HG02884 (cell line): ENCODE data around the gene SYNE2.
"Not testable (repeated sequence)": the region's sequence is repeated elsewhere in the genome, so short reads cannot be mapped to it uniquely, and the experiment has no call there.

ENCODE experiments used
- ATAC-seq: cut with Tn5 transposase; IDR thresholded peaks from one replicate; pipeline ENCODE4 v1.9.1; 2021; ENCODE audit warnings: mild to moderate bottlenecking, moderate library complexity; ENCODE audit not compliant: unreplicated experiment

Gene SYNE2

DNA sequence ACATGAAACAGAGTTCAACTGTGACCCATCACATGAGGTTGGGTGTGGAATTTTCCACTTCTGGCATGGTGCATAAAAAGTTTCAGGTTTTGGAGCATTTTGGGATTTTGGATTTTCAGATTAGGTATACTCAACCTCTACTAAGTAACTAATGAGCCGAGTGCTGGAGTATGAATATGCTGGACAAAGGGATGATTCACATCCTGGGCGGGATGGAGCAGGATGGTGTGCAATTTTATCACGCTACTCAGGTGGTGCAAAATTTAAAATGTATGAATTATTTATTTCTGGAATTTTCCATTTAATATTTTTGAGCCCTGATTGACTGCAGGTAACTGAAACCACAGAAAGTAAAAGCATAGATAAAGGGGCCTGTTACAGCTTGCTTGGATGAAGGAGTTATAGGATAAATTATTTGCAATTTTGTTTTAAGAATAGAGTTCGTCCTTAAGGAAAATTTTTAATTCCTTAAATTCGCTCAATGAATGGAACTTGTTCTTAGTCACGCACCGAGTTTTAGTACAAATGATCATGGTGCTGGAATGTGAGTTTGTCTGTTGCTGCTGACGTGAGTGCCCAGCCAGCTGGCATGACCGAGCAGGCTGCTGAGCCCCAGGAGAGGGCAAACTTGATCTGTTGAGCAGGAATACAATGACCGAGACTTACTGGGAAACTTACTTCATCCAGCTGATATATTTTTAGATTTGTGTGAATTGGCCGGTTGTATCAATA lies 265.0 kb downstream of the SYNE2 start:
- no peak for ATAC-seq

DNA sequence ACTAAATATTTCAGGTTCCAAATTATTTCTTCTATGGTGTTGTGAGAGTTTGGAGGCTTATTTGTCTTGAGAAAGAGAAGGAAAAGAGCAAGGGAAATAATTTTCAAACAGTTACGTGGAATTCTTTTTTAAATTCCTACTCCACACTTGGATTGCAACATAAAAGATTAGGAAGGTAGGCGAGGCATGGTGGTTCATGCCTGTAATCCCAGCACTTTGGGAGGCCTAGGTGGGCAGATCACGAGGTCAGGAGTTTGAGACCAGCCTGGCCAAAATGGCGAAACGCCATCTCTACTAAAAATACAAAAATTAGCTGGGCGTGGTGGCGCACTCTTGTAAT lies 265.6 kb downstream of the SYNE2 start:
- ATAC-seq, result not testable (repeated sequence)

DNA sequence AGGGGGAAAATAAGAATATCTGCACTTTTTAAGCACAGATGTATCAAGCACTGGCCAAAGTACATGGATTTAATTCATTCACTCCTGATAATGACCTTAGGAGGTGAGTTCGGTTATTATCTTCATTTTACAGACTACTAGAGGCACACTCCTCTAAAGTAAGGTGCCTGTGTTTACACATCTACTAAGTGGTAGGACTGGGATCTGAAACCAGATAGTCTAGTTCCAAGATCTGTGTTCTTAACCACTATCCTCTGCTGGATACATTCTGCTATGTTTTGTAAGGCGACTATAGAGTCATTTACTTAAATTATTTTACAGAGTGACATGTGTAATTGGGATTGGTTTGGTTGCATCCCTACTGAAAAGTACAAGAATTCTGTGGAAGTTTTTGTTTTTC lies 266.1 kb downstream of the SYNE2 start:
- no peak for ATAC-seq

- no peak for ATAC-seq
Observed at GRCh38 chr14:64119500-64119899, 266.7 kb downstream of the SYNE2 start.

- no peak for ATAC-seq
Observed at GRCh38 chr14:64119980-64120379, 267.2 kb downstream of the SYNE2 start.

GRCh38 chr14:64123241-64123822 lies 270.5 kb downstream of the SYNE2 start:
- no peak for ATAC-seq

GRCh38 chr14:64125270-64125669 lies 272.5 kb downstream of the SYNE2 start:
- no peak for ATAC-seq

GRCh38 chr14:64126548-64126947 lies 273.7 kb downstream of the SYNE2 start:
- ATAC-seq, result no peak

DNA sequence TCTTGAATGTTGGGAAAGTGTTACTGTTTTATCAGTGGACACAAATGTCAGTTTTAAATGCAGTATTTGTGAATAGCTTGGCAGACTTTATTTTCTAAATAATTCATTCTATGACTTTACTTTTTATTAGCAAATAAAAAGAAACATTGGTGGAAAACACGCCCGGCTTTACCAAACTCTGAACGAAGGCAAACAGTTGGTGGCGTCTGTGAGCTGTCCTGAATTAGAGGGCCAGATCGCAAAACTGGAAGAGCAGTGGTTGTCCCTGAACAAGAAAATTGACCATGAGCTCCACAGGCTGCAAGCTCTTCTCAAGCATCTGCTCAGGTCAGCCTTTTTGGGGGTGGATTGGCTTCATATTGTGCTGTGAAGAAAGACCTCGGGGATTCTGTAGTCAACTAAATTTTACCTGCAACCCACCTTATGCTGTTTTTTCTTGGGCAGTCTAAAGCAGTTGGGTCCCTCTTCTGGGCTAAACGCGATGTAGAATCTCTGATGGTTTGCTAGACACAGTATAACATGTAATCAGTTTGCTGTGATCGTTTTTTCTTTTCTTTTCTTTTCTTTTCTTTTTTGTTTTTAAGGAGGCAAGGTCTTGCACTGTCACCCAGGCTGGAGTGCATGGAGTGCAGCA lies 285.0 kb downstream of the SYNE2 start:
- ATAC-seq, result no peak

GRCh38 chr14:64147126-64147790 lies 294.5 kb downstream of the SYNE2 start:
- no peak for ATAC-seq

DNA sequence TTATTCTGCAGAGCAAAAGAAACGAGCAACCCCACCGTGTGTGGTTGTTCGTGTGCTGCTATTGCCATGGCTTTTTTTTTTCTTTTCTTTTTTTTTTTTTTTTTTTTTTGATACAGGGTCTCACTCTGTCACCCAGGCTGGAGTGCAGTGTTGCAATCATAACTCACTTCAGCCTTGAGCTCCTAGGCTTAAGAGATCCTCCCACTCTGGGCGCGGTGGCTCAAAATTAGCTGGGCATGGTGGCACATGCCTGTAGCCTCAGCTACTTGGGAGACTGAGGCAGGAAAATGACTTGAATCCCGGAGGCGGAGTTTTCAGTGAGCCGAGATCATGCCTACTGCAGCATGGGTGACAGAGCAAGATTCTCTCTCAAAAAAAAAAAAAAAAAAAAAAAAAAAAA lies 297.1 kb downstream of the SYNE2 start:
- no peak for ATAC-seq

DNA sequence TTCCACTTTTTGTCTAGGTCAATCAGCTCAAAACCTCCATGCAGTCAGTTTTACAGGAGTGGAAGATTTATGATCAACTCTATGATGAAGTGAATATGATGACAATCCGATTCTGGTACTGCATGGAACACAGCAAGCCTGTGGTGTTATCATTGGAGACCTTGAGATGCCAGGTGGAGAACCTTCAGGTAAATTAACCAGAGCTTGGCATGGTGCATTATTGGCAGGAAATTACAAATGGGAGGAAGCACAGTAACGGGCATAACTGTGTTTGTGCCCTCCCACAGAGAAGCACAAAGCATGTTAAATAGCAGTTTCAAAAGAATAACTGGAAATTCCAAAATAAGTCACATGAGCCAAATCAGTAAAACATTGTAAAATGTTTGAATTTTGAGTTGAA lies 305.8 kb downstream of the SYNE2 start:
- ATAC-seq, result no peak

- no peak for ATAC-seq
Observed at GRCh38 chr14:64159588-64159987, 306.8 kb downstream of the SYNE2 start.

DNA sequence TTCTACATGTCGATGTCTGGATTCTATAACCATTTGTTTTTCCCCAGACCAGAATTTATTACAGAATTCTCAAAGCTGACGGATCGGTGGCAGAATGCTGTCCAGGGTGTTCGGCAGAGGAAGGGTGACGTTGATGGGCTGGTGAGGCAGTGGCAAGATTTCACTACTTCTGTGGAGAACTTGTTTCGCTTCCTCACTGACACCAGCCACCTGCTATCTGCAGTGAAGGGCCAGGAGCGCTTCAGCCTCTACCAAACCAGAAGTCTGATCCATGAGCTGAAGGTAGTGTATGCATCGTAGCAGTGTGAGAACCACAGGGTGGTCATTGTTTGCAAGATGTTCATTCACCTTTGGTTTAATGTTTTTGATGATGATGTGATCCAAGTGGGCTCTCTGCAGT lies 317.4 kb downstream of the SYNE2 start:
- no peak for ATAC-seq

DNA sequence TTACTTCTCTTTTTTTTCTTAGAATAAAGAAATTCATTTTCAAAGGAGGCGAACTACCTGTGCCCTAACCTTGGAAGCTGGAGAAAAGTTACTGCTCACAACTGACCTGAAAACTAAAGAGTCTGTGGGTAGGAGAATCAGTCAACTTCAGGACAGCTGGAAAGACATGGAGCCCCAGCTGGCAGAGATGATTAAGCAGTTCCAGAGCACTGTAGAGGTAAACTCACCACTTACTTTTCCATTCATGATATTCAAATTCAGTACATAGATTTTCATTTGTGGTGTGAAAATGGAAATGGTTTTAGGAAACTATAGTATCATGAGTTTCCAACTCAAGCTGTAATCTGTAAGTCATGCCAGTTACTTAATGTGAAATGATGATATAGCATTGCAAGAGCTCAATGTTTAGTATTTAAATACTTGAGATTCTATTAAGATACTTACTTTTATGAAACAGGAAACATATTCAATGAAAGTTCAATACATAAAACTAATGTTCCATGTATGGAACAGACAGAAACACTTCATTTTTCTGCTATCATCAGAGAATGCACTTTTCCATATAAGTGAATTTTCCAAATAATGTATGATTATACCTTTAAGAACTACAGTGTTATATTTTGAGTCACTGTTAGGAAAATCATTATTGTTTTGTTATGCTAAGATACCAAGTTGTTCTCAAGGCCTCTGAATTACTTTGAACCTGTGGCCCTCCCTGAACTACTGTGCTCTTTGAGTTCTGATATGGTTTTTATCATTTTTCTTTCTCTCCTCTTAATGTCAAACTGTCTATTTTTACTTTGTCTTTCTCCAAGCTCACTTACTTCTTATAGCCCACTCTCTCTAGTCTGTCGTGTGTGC lies 322.3 kb downstream of the SYNE2 start:
- ATAC-seq, result no peak

- ATAC-seq, result no peak
Observed at GRCh38 chr14:64176330-64176729, 323.5 kb downstream of the SYNE2 start.

- no peak for ATAC-seq
Observed at GRCh38 chr14:64178814-64179213, 326.0 kb downstream of the SYNE2 start.

- ATAC-seq, result not testable (repeated sequence)
Observed at GRCh38 chr14:64182908-64183307, 330.1 kb downstream of the SYNE2 start.

- no peak for ATAC-seq
Observed at GRCh38 chr14:64184103-64184729, 331.4 kb downstream of the SYNE2 start.

GRCh38 chr14:64185184-64185583 lies 332.4 kb downstream of the SYNE2 start:
- ATAC-seq, result no peak
